ENCODE data around the gene MAP3K14. TPM values are rescaled to one million over a fixed set of nuclear protein-coding genes. Genes with fewer than 3 reads are reported as not detected.

Gene MAP3K14
- total RNA-seq, 1 experiment from 2014 or later, result 7.8 TPM

GRCh38 chr17:45273551-45273957 lies 43.3 kb downstream of the MAP3K14 start:
- no peak overlapping the region for H3K4me3 Mint-ChIP-seq

More at GRCh38 chr17:45273551-45273957, 43.3 kb downstream of the MAP3K14 start:
- Mint-ChIP-seq H3K36me3 (ENCODE audit: insufficient read depth in 1 of 3, low read depth in 3 of 3) (peaks cover 10 to 24% (median 22%) of the 10 kb centered on the region in 3 experiments; a peak in 6 of 7 replicates), H3K4me1 (peaks cover 7 to 14% of the 10 kb centered on the region in 2 experiments), H3K27me3 (ENCODE audit: low read depth) (no peaks in the 10 kb centered on the region), H3K27ac (peak overlapping the region in 2 of 3 experiments; percentile 9 to 75; a peak in 2 of 7 replicates), H3K9me3 (no peaks in the 10 kb centered on the region)
- H2BK20ac ChIP-seq (ENCODE audit: low read depth, low read length, poor library complexity, severe bottlenecking), result no peak overlapping the region
- H3K18ac ChIP-seq (ENCODE audit: insufficient read length, low read depth, low read length), result no peak overlapping the region
- no peak overlapping the region for H2BK12ac ChIP-seq (ENCODE audit: insufficient read length, low read depth, low read length)
- H3K4me1 ChIP-seq (ENCODE audit: insufficient read depth, low read length), result no peaks in the 10 kb centered on the region
- no CpG with 5 or more reads among the region's 16 CpGs for WGBS (ENCODE audit: extremely low coverage, insufficient read length, low lambda C conversion rate)
- H3K56ac ChIP-seq (ENCODE audit: insufficient read length, low read depth, low read length), result no peak overlapping the region
- no peaks in the 10 kb centered on the region for H3K79me1 ChIP-seq (ENCODE audit: insufficient read depth, low read depth, low read length, poor library complexity, severe bottlenecking)
- no peaks in the 10 kb centered on the region for H3K9me3 ChIP-seq (ENCODE audit: control insufficient read depth, low read depth, low read length)
- no peaks in the 10 kb centered on the region for H3K79me2 ChIP-seq (ENCODE audit: insufficient read depth, low read length)
- H2AFZ ChIP-seq (ENCODE audit: low read length), result no peak overlapping the region
- H2BK15ac ChIP-seq (ENCODE audit: low read depth, low read length), result no peak overlapping the region
- no peaks in the 10 kb centered on the region for H3K23me2 ChIP-seq (ENCODE audit: insufficient read length, low read depth, low read length, poor library complexity, severe bottlenecking)
- no peak overlapping the region for H2BK5ac ChIP-seq (ENCODE audit: insufficient read length, low read length)
- H3K14ac ChIP-seq (ENCODE audit: insufficient read depth, low read length), result no peak overlapping the region
- H2BK120ac ChIP-seq (ENCODE audit: low read depth, low read length, poor library complexity, severe bottlenecking), result no peak overlapping the region
- no peaks in the 10 kb centered on the region for H3K27me3 ChIP-seq (ENCODE audit: insufficient read depth, low read length)
- H3K4ac ChIP-seq (ENCODE audit: low read depth, low read length), result no peak overlapping the region
- DNase-seq, result no peak
- no peak overlapping the region for H4K91ac ChIP-seq (ENCODE audit: insufficient read length, low read depth, low read length)
- no peak overlapping the region for H3K9ac ChIP-seq (ENCODE audit: extremely low read depth, insufficient read length, low read length)
- H4K5ac ChIP-seq (ENCODE audit: insufficient read length, low read depth, low read length), result no peak overlapping the region
- H3K27ac ChIP-seq (ENCODE audit: insufficient read length, low read depth, low read length), result no peak overlapping the region
- no peak overlapping the region for H2AK5ac ChIP-seq (ENCODE audit: insufficient read length, low read length)
- TF ChIP-seq, protein P1, sequence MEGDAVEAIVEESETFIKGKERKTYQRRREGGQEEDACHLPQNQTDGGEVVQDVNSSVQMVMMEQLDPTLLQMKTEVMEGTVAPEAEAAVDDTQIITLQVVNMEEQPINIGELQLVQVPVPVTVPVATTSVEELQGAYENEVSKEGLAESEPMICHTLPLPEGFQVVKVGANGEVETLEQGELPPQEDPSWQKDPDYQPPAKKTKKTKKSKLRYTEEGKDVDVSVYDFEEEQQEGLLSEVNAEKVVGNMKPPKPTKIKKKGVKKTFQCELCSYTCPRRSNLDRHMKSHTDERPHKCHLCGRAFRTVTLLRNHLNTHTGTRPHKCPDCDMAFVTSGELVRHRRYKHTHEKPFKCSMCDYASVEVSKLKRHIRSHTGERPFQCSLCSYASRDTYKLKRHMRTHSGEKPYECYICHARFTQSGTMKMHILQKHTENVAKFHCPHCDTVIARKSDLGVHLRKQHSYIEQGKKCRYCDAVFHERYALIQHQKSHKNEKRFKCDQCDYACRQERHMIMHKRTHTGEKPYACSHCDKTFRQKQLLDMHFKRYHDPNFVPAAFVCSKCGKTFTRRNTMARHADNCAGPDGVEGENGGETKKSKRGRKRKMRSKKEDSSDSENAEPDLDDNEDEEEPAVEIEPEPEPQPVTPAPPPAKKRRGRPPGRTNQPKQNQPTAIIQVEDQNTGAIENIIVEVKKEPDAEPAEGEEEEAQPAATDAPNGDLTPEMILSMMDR (conservative IDR thresholded peaks at IDR 0.05), result no peak
- no peak overlapping the region for H4K8ac ChIP-seq (replicated peaks; ENCODE audit: insufficient read length, low read depth, low read length)
- no peak overlapping the region for H3K23ac ChIP-seq (ENCODE audit: insufficient read length, low read depth, low read length)
- no peaks in the 10 kb centered on the region for H4K20me1 ChIP-seq (ENCODE audit: control insufficient read depth, insufficient read depth, insufficient read length)
- no peak overlapping the region for H3K4me2 ChIP-seq (ENCODE audit: insufficient read depth, insufficient read length, low read length)
- H3T11ph ChIP-seq (ENCODE audit: low read length), result no peak overlapping the region
